CD4-positive, alpha-beta T cell (primary cell): ENCODE data around the gene IFT43. TPM values are rescaled to one million over a fixed set of nuclear protein-coding genes. Genes with fewer than 3 reads are reported as not detected.

Source experiments
- ATAC-seq: fragments of 200-7000 bp; cut with Tn5 transposase; one replicate; pipeline ENCODE4 v1.10.0; 2022; ENCODE audit warnings: mild to moderate bottlenecking; ENCODE audit not compliant: poor library complexity
- CTCF ChIA-PET: fragments of 350-600 bp; sonication (Branson Sonifier 250); formaldehyde crosslinking; loops from one replicate; lab custom pipeline; 2021; ENCODE audit warnings: antibody characterized with exemption, inconsistent platforms; lab: Charles Lee
- POLR2A ChIA-PET: fragments of 350-600 bp; sonication (Branson Sonifier 250); formaldehyde crosslinking; loops from one replicate; lab custom pipeline; 2021; ENCODE audit warnings: antibody characterized with exemption, inconsistent platforms; lab: Charles Lee
- DNase-seq, 14 experiments: peaks; one replicate each; pipeline ENCODE4 v3.0.0-alpha.2; 2013 to 2020; ENCODE audit warnings: mixed read lengths in 2 of 14
- H3K27ac ChIP-seq, 2 donors: one replicate each; pipeline versions ENCODE4 v1.5.1 to v1.7.0; 2013; ENCODE audit warnings: low read length in 2 of 2, low read depth in 1 of 2, mild to moderate bottlenecking in 1 of 2
- H3K27me3 ChIP-seq, 2 experiments: 1 replicate in 1 of 2; 2 replicates in 1 of 2; pipeline versions ENCODE4 v1.6.1 to v1.7.0; 2013; ENCODE audit warnings: low read length in 2 of 2, control low read depth in 1 of 2, mild to moderate bottlenecking in 1 of 2, moderate library complexity in 1 of 2; ENCODE audit not compliant: insufficient read depth in 2 of 2, control insufficient read depth in 1 of 2
- H3K36me3 ChIP-seq: one replicate; pipeline ENCODE4 v1.6.1; 2013; ENCODE audit warnings: low read length, control low read depth; ENCODE audit not compliant: insufficient read depth
- H3K4me1 ChIP-seq: one replicate; pipeline ENCODE4 v1.6.1; 2013; ENCODE audit warnings: low read length, control low read depth; ENCODE audit not compliant: insufficient read depth
- H3K4me3 ChIP-seq: one replicate; pipeline ENCODE4 v1.5.1; 2013; ENCODE audit warnings: mild to moderate bottlenecking, low read length, moderate library complexity
- H3K9me3 ChIP-seq, 2 experiments: 1 replicate in 1 of 2; 2 replicates in 1 of 2; pipeline versions ENCODE4 v1.6.1 to v1.7.0; 2013; ENCODE audit warnings: low read length in 2 of 2, mild to moderate bottlenecking in 2 of 2, control low read depth in 1 of 2, moderate library complexity in 1 of 2; ENCODE audit not compliant: control insufficient read depth in 1 of 2, insufficient read depth in 1 of 2
- H3K27ac Mint-ChIP-seq: one replicate; pipeline ENCODE4 v1.8.0; 2020; ENCODE audit warnings: mixed read lengths
- H3K27me3 Mint-ChIP-seq: one replicate; pipeline ENCODE4 v1.8.0; 2021; ENCODE audit warnings: mixed read lengths
- H3K36me3 Mint-ChIP-seq: one replicate; pipeline ENCODE4 v1.8.0; 2021; ENCODE audit warnings: low read depth, mixed read lengths
- H3K4me1 Mint-ChIP-seq: one replicate; pipeline ENCODE4 v1.8.0; 2021; ENCODE audit warnings: low read depth, mixed read lengths
- H3K4me3 Mint-ChIP-seq: one replicate; pipeline ENCODE4 v1.8.0; 2020; ENCODE audit warnings: mild to moderate bottlenecking, mixed read lengths
- H3K9me3 Mint-ChIP-seq: one replicate; pipeline ENCODE4 v1.8.0; 2020; ENCODE audit warnings: mixed read lengths
- intact Hi-C, 2 experiments: fragments of 100-400 bp; cut with DNase I in 1 of 2; cut with micrococcal nuclease in 1 of 2; formaldehyde crosslinking; loops; one replicate each; pipeline versions ENCODE4 v1.15.1 to v1.9.0; 2023 to 2025; cut with DNase I, micrococcal nuclease
- total RNA-seq, 174 experiments: library from RNA in 2 of 174; stranded (reverse) in 2 of 174; gene quantifications; one replicate each; pipeline ENCODE4 v1.2.3 and lab custom pipeline; 2021 to 2026
- TF ChIP-seq, protein P1 (sequence below): fragments of 200-600 bp; IDR thresholded peaks from one replicate; pipeline ENCODE4 v1.8.0; 2022; ENCODE audit warnings: antibody characterized with exemption, mild to moderate bottlenecking

The IFT43 gene
- total RNA-seq, 2 experiments from 2014 or later, result 10.0 to 11.1 TPM

DNA sequence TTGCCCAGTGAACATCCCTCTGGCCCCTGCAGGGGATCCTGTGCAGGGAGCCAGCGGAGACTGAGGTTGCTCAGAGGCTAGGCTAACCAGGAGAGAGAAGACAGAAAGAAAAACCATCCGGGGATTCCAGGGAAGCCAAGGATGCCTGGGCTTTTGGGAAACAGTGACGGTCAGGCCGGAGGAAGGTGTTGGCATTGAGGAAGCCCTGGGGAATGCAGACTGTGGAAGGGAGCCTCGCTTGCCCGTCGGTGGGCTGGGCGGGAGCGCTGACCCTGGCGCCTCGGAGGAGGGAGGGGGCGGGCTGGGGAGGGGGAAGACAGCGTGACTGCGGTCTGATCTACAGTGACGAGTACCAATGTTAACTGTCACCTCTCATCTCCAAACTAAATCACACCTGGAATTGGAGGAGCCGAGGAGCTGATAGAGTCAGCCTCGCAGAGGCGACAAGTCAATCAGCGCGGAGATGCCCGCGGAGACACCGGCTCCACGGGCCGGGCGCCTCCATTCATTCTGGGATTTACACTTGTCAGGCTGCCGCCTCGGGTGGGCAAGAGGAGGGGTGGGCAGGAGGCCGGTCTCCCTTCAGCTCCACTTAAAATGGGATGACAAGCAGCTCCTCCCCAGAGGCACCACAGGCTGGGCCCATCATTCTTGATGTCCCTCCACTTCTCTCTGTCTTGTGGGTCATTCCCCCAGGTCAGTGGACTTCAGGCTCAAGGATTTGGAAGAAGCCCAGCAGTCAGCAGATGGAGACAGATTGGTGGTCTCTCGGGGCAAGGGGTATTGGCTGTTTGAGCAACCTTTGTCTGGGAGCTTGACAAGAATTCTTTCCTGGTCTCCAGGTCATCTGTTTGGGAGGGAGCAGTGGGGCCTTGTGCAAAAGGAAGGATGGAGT is 145.8 kb downstream of the IFT43 start:
- peaks cover 30 to 48% of the 10 kb centered on the region in 2 experiments for H3K27me3 ChIP-seq
- intact Hi-C loops, result no loop called here
- no peaks in the 10 kb centered on the region for H3K36me3 ChIP-seq
- Mint-ChIP-seq H3K9me3 (peaks cover 6% of the 10 kb centered on the region), H3K4me1 (no peaks in the 10 kb centered on the region), H3K4me3 (no peak overlapping the region), H3K27me3 (peaks cover 88% of the 10 kb centered on the region), H3K36me3 (no peaks in the 10 kb centered on the region), H3K27ac (no peak overlapping the region)
- POLR2A ChIA-PET, result no interaction called here
- no peak overlapping the region for H3K4me3 ChIP-seq
- no peak overlapping the region for H3K27ac ChIP-seq
- CTCF ChIA-PET, result no interaction called here
- TF ChIP-seq, protein P1, sequence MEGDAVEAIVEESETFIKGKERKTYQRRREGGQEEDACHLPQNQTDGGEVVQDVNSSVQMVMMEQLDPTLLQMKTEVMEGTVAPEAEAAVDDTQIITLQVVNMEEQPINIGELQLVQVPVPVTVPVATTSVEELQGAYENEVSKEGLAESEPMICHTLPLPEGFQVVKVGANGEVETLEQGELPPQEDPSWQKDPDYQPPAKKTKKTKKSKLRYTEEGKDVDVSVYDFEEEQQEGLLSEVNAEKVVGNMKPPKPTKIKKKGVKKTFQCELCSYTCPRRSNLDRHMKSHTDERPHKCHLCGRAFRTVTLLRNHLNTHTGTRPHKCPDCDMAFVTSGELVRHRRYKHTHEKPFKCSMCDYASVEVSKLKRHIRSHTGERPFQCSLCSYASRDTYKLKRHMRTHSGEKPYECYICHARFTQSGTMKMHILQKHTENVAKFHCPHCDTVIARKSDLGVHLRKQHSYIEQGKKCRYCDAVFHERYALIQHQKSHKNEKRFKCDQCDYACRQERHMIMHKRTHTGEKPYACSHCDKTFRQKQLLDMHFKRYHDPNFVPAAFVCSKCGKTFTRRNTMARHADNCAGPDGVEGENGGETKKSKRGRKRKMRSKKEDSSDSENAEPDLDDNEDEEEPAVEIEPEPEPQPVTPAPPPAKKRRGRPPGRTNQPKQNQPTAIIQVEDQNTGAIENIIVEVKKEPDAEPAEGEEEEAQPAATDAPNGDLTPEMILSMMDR, result no peak
- DNase-seq (no peak), ATAC-seq (no peak)
- H3K4me1 ChIP-seq, result no peaks in the 10 kb centered on the region
- H3K9me3 ChIP-seq, result peaks cover 0 to 8% of the 10 kb centered on the region in 2 experiments

DNA sequence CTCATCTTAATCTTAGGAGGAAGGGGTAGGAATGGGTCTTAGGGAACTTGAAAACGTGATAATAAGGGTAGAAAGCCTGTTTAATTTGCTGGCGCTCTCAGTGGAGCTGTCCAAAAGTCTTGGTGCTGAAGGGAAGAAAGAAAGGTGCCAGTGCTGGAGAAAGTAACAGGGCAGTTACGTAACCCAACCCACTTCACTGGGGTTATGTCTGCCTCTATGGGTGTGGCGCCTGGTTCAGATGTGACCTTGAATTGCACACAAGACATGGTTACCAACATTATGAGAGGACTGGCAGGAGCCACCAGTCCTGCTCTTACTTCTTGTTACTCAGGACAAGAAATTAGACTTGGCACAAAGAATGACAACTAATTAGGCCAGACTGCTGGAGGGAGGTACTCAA is 147.5 kb downstream of the IFT43 start:
- H3K4me3 Mint-ChIP-seq, result no peak overlapping the region
- TF ChIP-seq, protein P1, result no peak
- Histone ChIP-seq H3K4me1 (no peaks in the 10 kb centered on the region), H3K36me3 (no peaks in the 10 kb centered on the region), H3K4me3 (no peak overlapping the region), H3K27ac (no peak overlapping the region), H3K9me3 (peaks cover 0 to 12% of the 10 kb centered on the region in 2 experiments), H3K27me3 (peaks cover 44 to 65% of the 10 kb centered on the region in 2 experiments)
- ATAC-seq (no peak), DNase-seq (peak in 2 of 14 experiments; percentile 16 to 20)
- H3K9me3 Mint-ChIP-seq, result peaks cover 5% of the 10 kb centered on the region
- no peak overlapping the region for H3K27ac Mint-ChIP-seq
- intact Hi-C loops, result no loop called here
- H3K27me3 Mint-ChIP-seq, result peaks cover 90% of the 10 kb centered on the region
- ChIA-PET POLR2A (interaction anchor here (0.7 kb wide), 1 partner anchor 59 kb away, joined by 3 read pairs; no protein-coding TSS in a partner anchor), CTCF (no interaction called here)
- H3K36me3 Mint-ChIP-seq, result no peaks in the 10 kb centered on the region
- H3K4me1 Mint-ChIP-seq, result peaks cover 3% of the 10 kb centered on the region

Other genes starting within 250 kb of the IFT43 start
- gene TGFB3, start 3.8 kb upstream of the IFT43 start, total RNA-seq, result 10 to 100 TPM in 1 of 2 experiments, 1 to 10 TPM in 1; 8.4 to 11.8 TPM
- 10 to 100 TPM; 56.0 to 61.5 TPM for gene GPATCH2L, start 166.2 kb downstream of the IFT43 start, total RNA-seq